Measurements from ENCODE around the gene PAIP1.
"Not testable (repeated sequence)": the region's sequence is repeated elsewhere in the genome, so short reads cannot be mapped to it uniquely, and the experiment has no call there.

PAIP1 gene

DNA sequence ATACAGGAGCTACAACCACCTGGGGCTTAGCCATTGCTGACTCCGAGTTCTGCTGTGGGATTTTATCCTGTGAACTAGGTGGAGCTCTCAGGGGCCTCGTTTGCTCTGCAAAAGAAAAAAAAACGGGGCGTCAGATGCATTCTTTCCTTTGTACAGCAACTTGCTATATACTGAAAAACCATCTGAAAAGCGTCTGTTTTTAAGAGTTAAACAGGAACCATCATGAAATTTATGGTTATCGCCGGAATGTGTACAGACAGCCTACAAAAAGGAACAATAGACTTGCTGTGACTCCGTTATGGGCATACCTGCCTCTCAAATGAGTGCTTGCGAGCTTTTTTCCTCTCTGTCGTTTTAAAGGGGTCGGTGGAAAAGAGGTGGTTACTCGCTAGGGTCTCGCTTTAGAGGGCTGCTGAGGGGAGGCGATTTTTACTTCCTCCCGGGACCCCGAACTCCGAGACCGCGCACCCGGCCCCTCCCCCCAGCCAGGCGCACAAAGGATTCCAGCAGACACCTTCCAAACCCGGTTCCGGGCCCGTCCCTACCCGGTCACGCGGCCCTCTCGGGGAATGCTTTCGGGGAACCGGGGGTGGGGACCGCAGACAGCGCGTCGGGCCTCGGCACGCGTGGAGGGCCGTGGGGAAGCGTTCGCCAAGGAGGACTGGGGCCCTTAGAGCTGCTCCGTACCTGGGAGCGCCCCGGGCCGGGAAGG is 826 bp downstream of the PAIP1 start:
- Histone ChIP-seq H3K27ac (ENCODE audit: low read depth, low read length) (peak overlapping the region; percentile 75), H3K36me3 (ENCODE audit: control insufficient read depth in 5 of 5, insufficient read depth in 5 of 5, low read length in 5 of 5) (peaks cover 0 to 33% (median 10%) of the 10 kb centered on the region in 5 donors), H3K4me3 (ENCODE audit: low read depth in 1 of 5, low read length in 5 of 5) (peak overlapping the region; percentile 80 to 93 (median 86)), H3K4me1 (ENCODE audit: control insufficient read depth in 5 of 5, insufficient read depth in 5 of 5, low read length in 5 of 5) (peaks cover 0 to 53% (median 40%) of the 10 kb centered on the region in 5 donors), H3K27me3 (ENCODE audit: control insufficient read depth in 5 of 5, insufficient read depth in 4 of 5, low read length in 5 of 5) (no peaks in the 10 kb centered on the region), H3K9me3 (ENCODE audit: control insufficient read depth in 5 of 5, low read length in 5 of 5) (no peaks in the 10 kb centered on the region), H3K9ac (ENCODE audit: low read length in 5 of 5) (peak overlapping the region; percentile 89 to 98 (median 89))

DNA sequence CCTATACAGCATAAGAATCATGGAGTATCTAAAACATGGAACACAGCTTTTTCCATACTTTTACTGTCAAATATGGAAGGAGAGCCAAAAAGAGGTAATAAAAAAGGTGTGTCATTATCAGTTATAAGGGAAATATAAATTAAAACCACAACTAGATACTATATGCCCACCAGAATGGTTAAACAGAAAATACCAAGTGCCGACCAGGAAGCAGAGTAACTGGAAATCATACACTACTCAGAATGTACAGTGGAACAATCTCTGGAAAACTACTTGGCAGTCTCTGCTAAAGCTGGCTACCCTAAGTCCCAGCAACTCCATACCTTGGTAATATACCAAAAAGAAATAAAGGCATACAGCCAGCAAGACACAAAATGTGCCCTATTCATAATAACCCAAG is 2.4 kb downstream of the PAIP1 start:
- Histone ChIP-seq H3K36me3 (ENCODE audit: control insufficient read depth in 5 of 5, insufficient read depth in 5 of 5, low read length in 5 of 5) (peaks cover 0 to 41% (median 14%) of the 10 kb centered on the region in 5 donors), H3K4me1 (ENCODE audit: control insufficient read depth in 5 of 5, insufficient read depth in 5 of 5, low read length in 5 of 5) (peaks cover 0 to 56% (median 40%) of the 10 kb centered on the region in 5 donors), H3K27me3 (ENCODE audit: control insufficient read depth in 5 of 5, insufficient read depth in 4 of 5, low read length in 5 of 5) (no peaks in the 10 kb centered on the region), H3K9me3 (ENCODE audit: control insufficient read depth in 5 of 5, low read length in 5 of 5) (no peaks in the 10 kb centered on the region), H3K9ac (ENCODE audit: low read length in 5 of 5) (peak overlapping the region in 3 of 5 donors; percentile 89 to 98 (median 89)), H3K27ac (ENCODE audit: low read depth, low read length) (peak overlapping the region; percentile 75), H3K4me3 (ENCODE audit: low read depth in 1 of 5, low read length in 5 of 5) (no peak overlapping the region)

DNA sequence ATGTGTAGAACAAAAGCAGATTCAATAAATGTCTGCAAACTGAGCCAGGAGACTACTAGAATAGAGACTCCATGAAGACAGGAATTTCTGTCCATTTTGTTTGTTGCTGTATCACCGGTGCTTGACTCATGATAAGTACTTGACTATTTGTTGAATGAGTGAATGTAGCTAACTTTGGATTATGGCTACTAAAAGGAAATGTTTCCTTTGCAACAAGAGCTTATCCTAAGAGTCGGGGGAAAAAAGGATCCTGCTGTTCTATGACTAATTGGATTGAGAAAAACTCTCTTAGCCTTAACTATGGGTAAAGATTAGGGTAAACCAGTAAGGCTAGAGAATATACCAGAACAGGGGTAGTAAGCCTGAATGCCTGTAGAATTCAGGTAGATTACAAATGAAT is 3.5 kb downstream of the PAIP1 start:
- peaks cover 0 to 41% (median 16%) of the 10 kb centered on the region in 5 donors for H3K36me3 ChIP-seq (ENCODE audit: control insufficient read depth in 5 of 5, insufficient read depth in 5 of 5, low read length in 5 of 5)
- peaks cover 0 to 60% (median 40%) of the 10 kb centered on the region in 5 donors for H3K4me1 ChIP-seq (ENCODE audit: control insufficient read depth in 5 of 5, insufficient read depth in 5 of 5, low read length in 5 of 5)
- no peak overlapping the region for H3K27ac ChIP-seq (ENCODE audit: low read depth, low read length)
- peak overlapping the region in 1 of 5 donors; percentile 44 for H3K9ac ChIP-seq (ENCODE audit: low read length in 5 of 5)
- no peaks in the 10 kb centered on the region for H3K9me3 ChIP-seq (ENCODE audit: control insufficient read depth in 5 of 5, low read length in 5 of 5)
- H3K27me3 ChIP-seq (ENCODE audit: control insufficient read depth in 5 of 5, insufficient read depth in 4 of 5, low read length in 5 of 5): no peaks in the 10 kb centered on the region
- H3K4me3 ChIP-seq (ENCODE audit: low read depth in 1 of 5, low read length in 5 of 5): no peak overlapping the region

DNA sequence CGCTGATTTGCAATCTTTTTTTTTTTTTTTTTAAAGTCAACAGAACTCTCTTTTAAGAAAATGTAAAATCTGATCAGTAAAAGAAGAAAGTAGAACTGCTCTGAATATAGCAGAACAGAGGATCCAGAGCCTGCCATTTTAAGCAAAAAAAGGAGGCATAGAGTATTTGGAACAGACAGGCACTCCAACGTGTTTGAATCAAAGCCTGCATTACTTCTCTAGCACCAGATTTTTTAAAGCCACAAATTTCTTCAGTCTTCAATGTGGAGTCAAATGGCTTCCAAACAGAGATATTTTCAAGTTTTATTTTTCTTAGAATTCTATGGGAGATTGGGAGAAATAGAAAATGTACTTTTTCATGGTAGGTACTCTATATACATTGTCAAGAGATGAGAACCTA is 5.1 kb downstream of the PAIP1 start:
- Histone ChIP-seq H3K36me3 (ENCODE audit: control insufficient read depth in 5 of 5, insufficient read depth in 5 of 5, low read length in 5 of 5) (peaks cover 10 to 51% (median 22%) of the 10 kb centered on the region in 5 donors), H3K4me1 (ENCODE audit: control insufficient read depth in 5 of 5, insufficient read depth in 5 of 5, low read length in 5 of 5) (peaks cover 0 to 55% (median 35%) of the 10 kb centered on the region in 5 donors)

DNA sequence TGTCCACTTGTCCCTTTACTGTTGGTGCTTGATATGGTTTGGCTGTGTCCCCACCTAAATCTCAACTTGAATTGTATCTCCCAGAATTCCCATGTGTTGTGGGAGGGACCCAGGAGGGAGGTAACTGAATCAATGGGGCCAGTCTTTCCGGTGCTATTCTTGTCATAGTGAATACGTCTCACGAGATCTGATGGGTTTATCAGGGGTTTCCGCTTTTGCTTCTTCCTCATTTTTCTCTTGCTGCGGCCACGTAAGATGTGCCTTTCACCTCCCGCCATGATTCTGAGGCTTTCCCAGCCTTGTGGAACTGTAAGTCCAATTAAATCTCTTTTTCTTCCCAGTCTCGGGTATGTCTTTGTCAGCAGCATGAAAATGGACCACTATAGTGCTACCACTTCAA is 7.6 kb downstream of the PAIP1 start:
- H3K4me3 ChIP-seq (ENCODE audit: low read depth in 1 of 5, low read length in 5 of 5); H3K27ac ChIP-seq (ENCODE audit: low read depth, low read length); H3K9ac ChIP-seq (ENCODE audit: low read length in 5 of 5); H3K27me3 ChIP-seq (ENCODE audit: control insufficient read depth in 5 of 5, insufficient read depth in 4 of 5, low read length in 5 of 5); H3K9me3 ChIP-seq (ENCODE audit: control insufficient read depth in 5 of 5, low read length in 5 of 5): not testable (repeated sequence)
- H3K4me1 ChIP-seq (ENCODE audit: control insufficient read depth in 5 of 5, insufficient read depth in 5 of 5, low read length in 5 of 5): peaks cover 0 to 36% (median 17%) of the 10 kb centered on the region in 5 donors
- H3K36me3 ChIP-seq (ENCODE audit: control insufficient read depth in 5 of 5, insufficient read depth in 5 of 5, low read length in 5 of 5): peaks cover 26 to 59% (median 36%) of the 10 kb centered on the region in 5 donors

More for the DNA sequence above, 5.1 kb downstream of the PAIP1 start:
- H3K27ac ChIP-seq (ENCODE audit: low read depth, low read length): no peak overlapping the region
- H3K9ac ChIP-seq (ENCODE audit: low read length in 5 of 5): no peak overlapping the region
- H3K9me3 ChIP-seq (ENCODE audit: control insufficient read depth in 5 of 5, low read length in 5 of 5): no peaks in the 10 kb centered on the region
- no peaks in the 10 kb centered on the region for H3K27me3 ChIP-seq (ENCODE audit: control insufficient read depth in 5 of 5, insufficient read depth in 4 of 5, low read length in 5 of 5)
- H3K4me3 ChIP-seq (ENCODE audit: low read depth in 1 of 5, low read length in 5 of 5): no peak overlapping the region

DNA sequence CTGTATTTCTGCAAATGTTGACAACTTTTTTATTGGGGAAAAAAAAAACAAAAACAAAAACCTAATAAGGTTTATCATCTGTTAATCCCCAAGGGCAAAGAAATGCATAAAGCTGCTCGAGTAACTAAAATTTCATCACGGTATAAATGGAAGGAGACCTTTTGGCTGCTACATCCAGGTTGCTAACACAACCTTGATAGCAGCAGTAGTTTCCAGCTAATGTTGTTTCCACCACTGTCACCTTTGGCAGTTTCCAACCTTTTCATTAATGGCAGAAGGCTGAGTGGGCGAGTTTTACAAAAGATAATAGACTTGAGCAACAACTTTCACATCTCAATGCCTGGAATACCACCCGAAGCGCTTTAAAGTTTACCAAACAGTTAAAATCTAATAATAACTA is 8.5 kb downstream of the PAIP1 start:
- Histone ChIP-seq H3K27me3 (ENCODE audit: control insufficient read depth in 5 of 5, insufficient read depth in 4 of 5, low read length in 5 of 5) (no peaks in the 10 kb centered on the region), H3K9ac (ENCODE audit: low read length in 5 of 5) (no peak overlapping the region), H3K4me1 (ENCODE audit: control insufficient read depth in 5 of 5, insufficient read depth in 5 of 5, low read length in 5 of 5) (peaks cover 0 to 36% (median 11%) of the 10 kb centered on the region in 5 donors), H3K9me3 (ENCODE audit: control insufficient read depth in 5 of 5, low read length in 5 of 5) (no peaks in the 10 kb centered on the region), H3K4me3 (ENCODE audit: low read depth in 1 of 5, low read length in 5 of 5) (no peak overlapping the region), H3K27ac (ENCODE audit: low read depth, low read length) (no peak overlapping the region), H3K36me3 (ENCODE audit: control insufficient read depth in 5 of 5, insufficient read depth in 5 of 5, low read length in 5 of 5) (peaks cover 28 to 54% (median 40%) of the 10 kb centered on the region in 5 donors)

DNA sequence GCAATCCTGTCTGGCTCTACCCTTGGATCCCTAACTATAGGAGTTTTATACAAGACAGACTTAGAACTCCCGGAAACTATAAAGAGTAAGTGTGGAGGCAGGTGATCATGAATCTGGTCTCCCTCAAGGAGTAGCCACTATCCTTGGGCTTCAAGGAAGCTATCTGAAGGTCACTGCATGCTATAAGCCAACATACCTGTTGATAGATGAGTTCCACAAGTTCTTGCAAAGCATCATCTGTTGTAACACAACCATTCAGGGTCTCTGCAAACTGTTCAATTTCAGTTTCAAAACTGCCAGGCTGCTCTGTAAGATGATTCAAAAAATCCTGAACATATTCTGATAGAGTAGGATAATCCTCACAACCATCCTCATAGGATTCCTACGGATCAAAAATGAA is 9.3 kb downstream of the PAIP1 start:
- Histone ChIP-seq H3K9me3 (ENCODE audit: control insufficient read depth in 5 of 5, low read length in 5 of 5) (no peaks in the 10 kb centered on the region), H3K27me3 (ENCODE audit: control insufficient read depth in 5 of 5, insufficient read depth in 4 of 5, low read length in 5 of 5) (no peaks in the 10 kb centered on the region), H3K4me1 (ENCODE audit: control insufficient read depth in 5 of 5, insufficient read depth in 5 of 5, low read length in 5 of 5) (peaks cover 0 to 32% (median 7%) of the 10 kb centered on the region in 5 donors), H3K4me3 (ENCODE audit: low read depth in 1 of 5, low read length in 5 of 5) (no peak overlapping the region), H3K27ac (ENCODE audit: low read depth, low read length) (no peak overlapping the region), H3K36me3 (ENCODE audit: control insufficient read depth in 5 of 5, insufficient read depth in 5 of 5, low read length in 5 of 5) (peaks cover 33 to 53% (median 46%) of the 10 kb centered on the region in 5 donors), H3K9ac (ENCODE audit: low read length in 5 of 5) (no peak overlapping the region)

DNA sequence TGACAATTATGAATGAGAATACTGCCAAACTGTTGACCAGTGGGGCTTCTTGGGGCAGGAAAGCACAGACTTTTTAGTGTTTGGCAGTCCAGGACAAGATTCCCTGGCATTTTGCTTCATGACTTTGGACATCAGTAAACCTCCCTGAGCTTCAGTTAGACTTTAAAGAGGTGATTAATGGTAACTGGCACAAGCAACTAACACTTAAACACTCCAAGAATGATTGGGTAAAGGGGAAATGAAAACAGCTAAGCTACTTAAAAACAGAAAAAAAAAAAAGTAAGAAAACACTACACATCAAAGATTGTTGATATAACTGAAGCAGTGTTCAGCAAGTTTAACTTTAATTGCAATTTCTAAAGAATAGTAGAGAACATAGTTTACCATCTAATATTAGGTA is 13.4 kb downstream of the PAIP1 start:
- peaks cover 0 to 12% (median 3%) of the 10 kb centered on the region in 5 donors for H3K4me1 ChIP-seq (ENCODE audit: control insufficient read depth in 5 of 5, insufficient read depth in 5 of 5, low read length in 5 of 5)
- H3K9ac ChIP-seq (ENCODE audit: low read length in 5 of 5): peak overlapping the region in 1 of 5 donors; percentile 35
- peaks cover 31 to 58% (median 44%) of the 10 kb centered on the region in 5 donors for H3K36me3 ChIP-seq (ENCODE audit: control insufficient read depth in 5 of 5, insufficient read depth in 5 of 5, low read length in 5 of 5)
- no peaks in the 10 kb centered on the region for H3K9me3 ChIP-seq (ENCODE audit: control insufficient read depth in 5 of 5, low read length in 5 of 5)
- no peak overlapping the region for H3K27ac ChIP-seq (ENCODE audit: low read depth, low read length)
- no peak overlapping the region for H3K4me3 ChIP-seq (ENCODE audit: low read depth in 1 of 5, low read length in 5 of 5)
- H3K27me3 ChIP-seq (ENCODE audit: control insufficient read depth in 5 of 5, insufficient read depth in 4 of 5, low read length in 5 of 5): no peaks in the 10 kb centered on the region

DNA sequence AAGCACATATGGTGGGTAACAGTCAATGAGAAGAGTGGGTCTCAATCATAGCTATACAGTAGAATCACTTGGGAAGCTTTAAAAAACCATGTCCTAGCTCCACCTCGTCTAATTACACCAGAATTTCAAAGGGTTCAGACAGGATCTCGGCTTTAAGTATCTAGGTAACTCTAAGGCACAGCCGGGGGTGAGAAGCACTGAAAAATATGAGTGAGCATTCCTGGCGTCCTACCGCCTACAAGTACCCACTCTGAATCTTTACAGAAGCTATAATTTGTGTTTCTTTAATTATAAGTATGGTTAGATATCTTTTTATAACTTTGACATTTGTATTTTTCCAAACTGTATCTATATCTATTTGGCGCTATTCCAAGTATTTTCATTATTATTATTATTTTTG is 16.1 kb downstream of the PAIP1 start:
- Histone ChIP-seq H3K36me3 (ENCODE audit: control insufficient read depth in 5 of 5, insufficient read depth in 5 of 5, low read length in 5 of 5) (peaks cover 29 to 59% (median 44%) of the 10 kb centered on the region in 5 donors), H3K27ac (ENCODE audit: low read depth, low read length) (no peak overlapping the region), H3K27me3 (ENCODE audit: control insufficient read depth in 5 of 5, insufficient read depth in 4 of 5, low read length in 5 of 5) (no peaks in the 10 kb centered on the region), H3K4me3 (ENCODE audit: low read depth in 1 of 5, low read length in 5 of 5) (no peak overlapping the region), H3K4me1 (ENCODE audit: control insufficient read depth in 5 of 5, insufficient read depth in 5 of 5, low read length in 5 of 5) (peaks cover 0 to 12% (median 0%) of the 10 kb centered on the region in 5 donors), H3K9me3 (ENCODE audit: control insufficient read depth in 5 of 5, low read length in 5 of 5) (no peaks in the 10 kb centered on the region), H3K9ac (ENCODE audit: low read length in 5 of 5) (no peak overlapping the region)

DNA sequence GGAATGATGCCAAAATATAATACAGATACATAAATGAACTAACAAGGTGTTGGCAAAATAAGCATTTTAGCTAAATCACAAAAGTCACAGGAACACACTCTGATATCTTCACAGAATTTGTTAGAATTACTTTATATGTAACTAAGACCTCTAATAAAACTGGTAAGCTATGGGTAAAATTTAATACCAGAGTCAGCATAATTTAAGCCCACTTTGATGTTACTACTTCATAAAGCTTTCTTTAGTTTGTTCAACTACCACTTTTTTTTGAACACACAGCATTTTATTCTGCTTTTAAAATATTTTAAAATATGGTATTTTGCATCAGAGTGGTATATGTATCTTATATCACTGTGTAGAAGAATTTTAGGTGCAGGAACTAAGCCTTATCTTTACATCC is 19.9 kb downstream of the PAIP1 start:
- no peak overlapping the region for H3K4me3 ChIP-seq (ENCODE audit: low read depth in 1 of 5, low read length in 5 of 5)
- H3K27ac ChIP-seq (ENCODE audit: low read depth, low read length): no peak overlapping the region
- H3K4me1 ChIP-seq (ENCODE audit: control insufficient read depth in 5 of 5, insufficient read depth in 5 of 5, low read length in 5 of 5): no peaks in the 10 kb centered on the region
- H3K27me3 ChIP-seq (ENCODE audit: control insufficient read depth in 5 of 5, insufficient read depth in 4 of 5, low read length in 5 of 5): no peaks in the 10 kb centered on the region
- H3K36me3 ChIP-seq (ENCODE audit: control insufficient read depth in 5 of 5, insufficient read depth in 5 of 5, low read length in 5 of 5): peaks cover 48 to 68% (median 58%) of the 10 kb centered on the region in 5 donors
- no peak overlapping the region for H3K9ac ChIP-seq (ENCODE audit: low read length in 5 of 5)
- H3K9me3 ChIP-seq (ENCODE audit: control insufficient read depth in 5 of 5, low read length in 5 of 5): no peaks in the 10 kb centered on the region

Measured in subcutaneous abdominal adipose tissue (tissue), 5 donors.